Uterus (tissue), 2 donors: ENCODE data around the gene ATP11A.

Experiments used
- POLR2A ChIP-seq, 2 donors: fragments of 450-650 bp; IDR thresholded peaks; one replicate each; pipeline ENCODE4 v1.6.1; 2016; ENCODE audit warnings: antibody characterized with exemption in 2 of 2, mild to moderate bottlenecking in 1 of 2, moderate library complexity in 1 of 2
- TF ChIP-seq, protein P1 (sequence below), 4 experiments: fragments of 200-600 bp in 2 of 4; fragments of 450-650 bp in 2 of 4; sonication (generic) in 2 of 4; IDR thresholded peaks; one replicate each; pipeline ENCODE4 v1.5.1; 2016 to 2019; ENCODE audit warnings: antibody characterized with exemption in 4 of 4, mild to moderate bottlenecking in 2 of 4, moderate library complexity in 1 of 4

DNA sequence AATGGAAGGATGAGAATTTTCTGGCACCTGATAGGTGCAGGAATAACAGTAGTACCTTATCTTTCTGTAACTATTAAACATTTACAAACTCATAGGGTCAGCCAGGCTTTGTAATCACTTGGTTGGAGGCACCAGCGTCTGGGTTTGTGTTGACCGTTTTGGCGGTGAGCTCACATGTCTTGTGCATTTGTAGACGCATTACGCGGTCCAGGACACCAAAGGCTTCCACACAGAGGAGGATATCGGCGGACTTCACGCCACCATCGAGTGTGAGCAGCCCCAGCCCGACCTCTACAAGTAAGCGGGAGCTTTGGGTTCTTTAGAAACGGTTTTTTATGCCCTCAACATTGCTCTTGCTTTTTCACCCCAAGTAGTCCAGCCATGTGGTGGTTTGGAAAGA lies 129.3 kb downstream of the ATP11A start:
- TF ChIP-seq, protein P1, sequence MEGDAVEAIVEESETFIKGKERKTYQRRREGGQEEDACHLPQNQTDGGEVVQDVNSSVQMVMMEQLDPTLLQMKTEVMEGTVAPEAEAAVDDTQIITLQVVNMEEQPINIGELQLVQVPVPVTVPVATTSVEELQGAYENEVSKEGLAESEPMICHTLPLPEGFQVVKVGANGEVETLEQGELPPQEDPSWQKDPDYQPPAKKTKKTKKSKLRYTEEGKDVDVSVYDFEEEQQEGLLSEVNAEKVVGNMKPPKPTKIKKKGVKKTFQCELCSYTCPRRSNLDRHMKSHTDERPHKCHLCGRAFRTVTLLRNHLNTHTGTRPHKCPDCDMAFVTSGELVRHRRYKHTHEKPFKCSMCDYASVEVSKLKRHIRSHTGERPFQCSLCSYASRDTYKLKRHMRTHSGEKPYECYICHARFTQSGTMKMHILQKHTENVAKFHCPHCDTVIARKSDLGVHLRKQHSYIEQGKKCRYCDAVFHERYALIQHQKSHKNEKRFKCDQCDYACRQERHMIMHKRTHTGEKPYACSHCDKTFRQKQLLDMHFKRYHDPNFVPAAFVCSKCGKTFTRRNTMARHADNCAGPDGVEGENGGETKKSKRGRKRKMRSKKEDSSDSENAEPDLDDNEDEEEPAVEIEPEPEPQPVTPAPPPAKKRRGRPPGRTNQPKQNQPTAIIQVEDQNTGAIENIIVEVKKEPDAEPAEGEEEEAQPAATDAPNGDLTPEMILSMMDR (IDR thresholded peaks at IDR 0.05) = no peak
- TF ChIP-seq POLR2A (IDR thresholded peaks at IDR 0.05) = no peak
